IPS-NIHi11 (cell line): Measurements from ENCODE around the gene HM13.
"Not testable (repeated sequence)": the region's sequence is repeated elsewhere in the genome, so short reads cannot be mapped to it uniquely, and the experiment has no call there.

Source experiments
- DNase-seq: peaks from one replicate; pipeline ENCODE4 v3.0.0; 2012; ENCODE audit warnings: mixed read lengths, low spot score

HM13 gene

GRCh38 chr20:31593221-31594001, 79.2 kb downstream of the HM13 start:
- peak; percentile 40 for DNase-seq

GRCh38 chr20:31594002-31594557, 79.8 kb downstream of the HM13 start:
- DNase-seq, result no peak

GRCh38 chr20:31594558-31595379, 80.5 kb downstream of the HM13 start:
- peak; percentile 69 for DNase-seq

- DNase-seq, result no peak
Observed at GRCh38 chr20:31595380-31595653, 81.1 kb downstream of the HM13 start.

- peak; percentile 37 for DNase-seq
Observed at GRCh38 chr20:31595654-31596411, 81.6 kb downstream of the HM13 start.

GRCh38 chr20:31596412-31596715, 82.1 kb downstream of the HM13 start:
- not testable (repeated sequence) for DNase-seq

- DNase-seq, result no peak
Observed at GRCh38 chr20:31596831-31597480, 82.7 kb downstream of the HM13 start.

- no peak for DNase-seq
Observed at GRCh38 chr20:31597481-31597855, 83.2 kb downstream of the HM13 start.

- DNase-seq, result no peak
Observed at GRCh38 chr20:31602431-31602778, 88.2 kb downstream of the HM13 start.

GRCh38 chr20:31602779-31603441, 88.7 kb downstream of the HM13 start:
- no peak for DNase-seq

- peak; percentile 86 for DNase-seq
Observed at GRCh38 chr20:31603822-31604566, 89.8 kb downstream of the HM13 start.

GRCh38 chr20:31604567-31605030, 90.4 kb downstream of the HM13 start:
- DNase-seq, result no peak

- peak; percentile 90 for DNase-seq
Observed at GRCh38 chr20:31605031-31605901, 91.0 kb downstream of the HM13 start, which contains the start of gene ID1. ID1 (plus strand) TSS chr20:31605289; CDS start chr20:31605388, 99 bp downstream.

GRCh38 chr20:31605902-31606803, 91.9 kb downstream of the HM13 start:
- DNase-seq, result peak; percentile 31

GRCh38 chr20:31606804-31607639, 92.8 kb downstream of the HM13 start:
- DNase-seq, result no peak

- no peak for DNase-seq
Observed at GRCh38 chr20:31607640-31608250, 93.5 kb downstream of the HM13 start.

GRCh38 chr20:31608251-31608945, 94.2 kb downstream of the HM13 start:
- DNase-seq, result peak; percentile 84
